K562 (cell line): ENCODE results near the gene CARD14. TPM values are rescaled to one million over a fixed set of nuclear protein-coding genes. Genes with fewer than 3 reads are reported as not detected.

Experiments
- ATAC-seq: fragments of 200-7000 bp; cut with Tn5 transposase; 3 replicates; pipeline ENCODE4 v1.9.1; 2020; ENCODE audit warnings: moderate library complexity
- BruUV-seq: library from RNA; stranded (reverse); fragments of 400-500 nt; replicated peaks from 2 replicates; lab custom pipeline; 2021; lab: Mats Ljungman, UMichigan
- CTCF ChIA-PET: fragments of 300-600 bp; formaldehyde crosslinking; extraction: SDS; loops from one replicate; lab custom pipeline; 2021; ENCODE audit warnings: low intra/inter-chr PET ratio; lab: Yijun Ruan, JAX
- POLR2A ChIA-PET: fragments of 300-600, 350-650 bp; sonication (Branson Sonifier 250); formaldehyde crosslinking; extraction: SDS; loops from one replicate; lab custom pipeline; 2021; ENCODE audit warnings: antibody characterized with exemption, inconsistent platforms; lab: Yijun Ruan, JAX
- DNase-seq, 4 experiments: peaks; one replicate each; pipeline versions ENCODE4 v3.0.0 to v3.0.0-alpha.2; 2011 to 2018; ENCODE audit warnings: low spot score in 3 of 4, mixed read lengths in 3 of 4; ENCODE audit errors: extremely low read depth in 1 of 4
- FAIRE-seq: peaks from 2 replicates; lab custom pipeline; 2011; peaks lifted over from hg19 to GRCh38; lab: Jason Lieb, UNC
- H2AFZ ChIP-seq: 2 replicates; pipeline ENCODE4 v1.6.0; 2011; ENCODE audit warnings: low read depth, low read length, control low read depth, inconsistent platforms
- H3K27ac ChIP-seq: fragments of 200-600 bp; 3 replicates; pipeline ENCODE4 v1.8.0; 2011; ENCODE audit warnings: low read depth, mild to moderate bottlenecking, control low read depth, inconsistent platforms, low read length, moderate library complexity, mixed read lengths; ENCODE audit errors: extremely low read depth
- H3K27me3 ChIP-seq, 2 experiments: fragments of 300-600 bp in 1 of 2; 2 replicates in 1 of 2; 3 replicates in 1 of 2; pipeline versions ENCODE4 v1.6.0 to v1.8.0; 2011; ENCODE audit warnings: inconsistent platforms in 2 of 2, low read length in 2 of 2, mild to moderate bottlenecking in 1 of 2, mixed read lengths in 1 of 2, moderate library complexity in 1 of 2; ENCODE audit not compliant: control insufficient read depth in 2 of 2, insufficient read depth in 2 of 2
- H3K36me3 ChIP-seq: fragments of 300-600 bp; 3 replicates; pipeline ENCODE4 v1.8.0; 2011; ENCODE audit warnings: mild to moderate bottlenecking, low read length, inconsistent platforms; ENCODE audit not compliant: control insufficient read depth, insufficient read depth
- H3K4me1 ChIP-seq, 2 experiments: fragments of 200-600 bp in 1 of 2; replicated peaks in 1 of 2; 2 replicates in 1 of 2; 3 replicates in 1 of 2; pipeline versions ENCODE4 v1.5.1 to v1.8.0; 2011; ENCODE audit warnings: inconsistent platforms in 2 of 2, low read length in 2 of 2, mild to moderate bottlenecking in 1 of 2, mixed read lengths in 1 of 2, moderate library complexity in 1 of 2; ENCODE audit not compliant: control insufficient read depth in 2 of 2, insufficient read depth in 2 of 2
- H3K4me2 ChIP-seq: 2 replicates; pipeline ENCODE4 v1.6.1; 2011; ENCODE audit warnings: low read length, control low read depth, inconsistent platforms, mixed read lengths; ENCODE audit not compliant: insufficient read depth
- H3K4me3 ChIP-seq: fragments of 200-600 bp; sonication (generic), shearing (Covaris generic); 2 replicates; pipeline ENCODE4 v1.5.1; 2016; ENCODE audit warnings: control low read depth, inconsistent platforms
- H3K79me2 ChIP-seq: fragments of 200-600 bp; 3 replicates; pipeline ENCODE4 v1.8.0; 2011; ENCODE audit warnings: low read length, inconsistent platforms; ENCODE audit not compliant: control insufficient read depth, insufficient read depth
- H3K9ac ChIP-seq, 2 experiments: 2 replicates each; pipeline versions ENCODE4 v1.6.0 to v1.6.1; 2011; ENCODE audit warnings: low read depth in 2 of 2, low read length in 2 of 2, control low read depth in 1 of 2, inconsistent platforms in 1 of 2, mild to moderate bottlenecking in 1 of 2, mixed read lengths in 1 of 2; ENCODE audit not compliant: insufficient read depth in 1 of 2
- H3K9me1 ChIP-seq: one replicate; pipeline ENCODE4 v1.6.0; 2011; ENCODE audit warnings: inconsistent platforms, mild to moderate bottlenecking, low read length, moderate library complexity; ENCODE audit not compliant: control insufficient read depth, insufficient read depth
- H3K9me3 ChIP-seq: replicated peaks from 2 replicates; pipeline ENCODE4 v1.5.1; 2011; ENCODE audit warnings: low read depth, low read length, inconsistent platforms; ENCODE audit not compliant: control insufficient read depth, insufficient read depth
- H4K20me1 ChIP-seq: replicated peaks from 2 replicates; pipeline ENCODE4 v1.6.1; 2011; ENCODE audit warnings: low read length, inconsistent platforms, mixed read lengths; ENCODE audit not compliant: control insufficient read depth, insufficient read depth
- CCAR2 ChIP-seq: fragments of 200-400 bp; formaldehyde crosslinking; IDR thresholded peaks from 2 replicates; pipeline ENCODE4 v1.6.1; 2017; ENCODE audit warnings: mild to moderate bottlenecking, low read depth, low read length
- JUN ChIP-seq, 2 experiments: sonication (generic) in 1 of 2; formaldehyde crosslinking in 1 of 2; IDR thresholded peaks; 2 replicates each; pipeline versions ENCODE4 v1.6.1 to v1.8.0; 2012 to 2022; ENCODE audit warnings: borderline replicate concordance in 2 of 2, mild to moderate bottlenecking in 2 of 2, improper control_type of control experiment in 1 of 2, low read depth in 1 of 2, low read length in 1 of 2, missing genetic modification reagents in 1 of 2
- RBM15 ChIP-seq: fragments of 200-400 bp; formaldehyde crosslinking; IDR thresholded peaks from 2 replicates; pipeline ENCODE4 v1.6.1; 2018; ENCODE audit warnings: mild to moderate bottlenecking, low read length, moderate library complexity; ENCODE audit not compliant: insufficient read depth
- RNF2 ChIP-seq: sonication (generic); IDR thresholded peaks from 2 replicates; pipeline ENCODE4 v1.6.1; 2016
- SRSF9 ChIP-seq: fragments of 200-400 bp; formaldehyde crosslinking; IDR thresholded peaks from 2 replicates; pipeline ENCODE4 v1.6.1; 2017; ENCODE audit warnings: low read depth, low read length, borderline replicate concordance
- TAF15 ChIP-seq: fragments of 200-400 bp; formaldehyde crosslinking; IDR thresholded peaks from 2 replicates; pipeline ENCODE4 v1.6.1; 2017; ENCODE audit warnings: mild to moderate bottlenecking, low read depth, low read length, moderate library complexity
- ZNF24 ChIP-seq: fragments of 450-650 bp; IDR thresholded peaks from 2 replicates; pipeline ENCODE4 v1.6.1; 2016
- WGBS: fragments of 100-300 bp; shearing (Covaris generic); methylation state at CpG from one replicate; pipeline ENCODE4 v1.1.6; 2016; ENCODE audit warnings: low coverage, mixed read lengths; ENCODE audit not compliant: insufficient coverage; ENCODE audit errors: missing lambda C conversion rate; 5-methylcytosine and 5-hydroxymethylcytosine counted together
- in situ Hi-C: fragments of 300-500 bp; cut with MboI; formaldehyde crosslinking; loops from 4 replicates; pipeline ENCODE4 v1.15.0; 2018; ENCODE audit warnings: inconsistent platforms, mixed read lengths
- intact Hi-C: fragments of 100-400 bp; cut with micrococcal nuclease; formaldehyde crosslinking; loops from 2 replicates; pipeline ENCODE4 v1.14.2; 2022
- polyA plus RNA-seq, 8 experiments: library from polyadenylated mRNA; depleted of rRNA in 4 of 8; stranded (reverse) in 5 of 8; unstranded in 3 of 8; fragments of >200 nt; fragmentation: Nextera tagmentation in 2 of 8; fragmentation: Illumina TruSeq in 1 of 8; extraction: Ambion mirVana in 2 of 8; extraction: Trizol in 1 of 8; gene quantifications; 2 replicates each; pipeline versions ENCODE4 v1.2.1 to v1.2.3, GENCODE V29; 2011 to 2014; ENCODE audit warnings: inconsistent platforms in 1 of 8, missing spikeins in 1 of 8
- total RNA-seq, 7 experiments: library from RNA; depleted of rRNA in 6 of 7; stranded (reverse); fragments of >200 nt in 6 of 7; fragmentation: Illumina TruSeq in 2 of 7; extraction: Trizol in 2 of 7; gene quantifications; 2 replicates each; pipeline versions ENCODE4 v1.2.1 to v1.2.3, GENCODE V29; 2011 to 2021; ENCODE audit warnings: low replicate concordance in 1 of 7
- TF ChIP-seq, protein P1 (sequence below): fragments of 450-650 bp; formaldehyde crosslinking; IDR thresholded peaks from 2 replicates; pipeline ENCODE4 v1.4.0; 2020; ENCODE audit warnings: mild to moderate bottlenecking, moderate library complexity

Gene CARD14
- total and polyA plus RNA-seq, 9 of the 15 experiments (the other 6 are each of a cell fraction or from before 2014, with no cell fraction given): not detected

- H3K27ac ChIP-seq: no peak overlapping the region
- H3K9ac ChIP-seq: no peak overlapping the region; a peak in 1 of 4 replicates
- no peaks in the 10 kb centered on the region for H3K79me2 ChIP-seq
- POLR2A ChIA-PET: interaction anchor here (0.7 kb wide), 1 partner anchor 153 kb away, joined by 3 read pairs; no protein-coding TSS in a partner anchor
- no peaks in the 10 kb centered on the region for H3K36me3 ChIP-seq
- H4K20me1 ChIP-seq: no peaks in the 10 kb centered on the region; the same call in 1 of the 2 replicates
- no peak overlapping the region for H2AFZ ChIP-seq
- TF ChIP-seq RNF2 (no peak), RBM15 (no peak), TAF15 (no peak), CCAR2 (no peak), ZNF24 (no peak), JUN (IDR thresholded peaks at IDR 0.05; ENCODE audit: borderline replicate concordance, low read depth, low read length) (no peak), JUN (CRISPR knock-in tag; IDR thresholded peaks at IDR 0.05; ENCODE audit: borderline replicate concordance) (no peak), SRSF9 (no peak)
- TF ChIP-seq, protein P1, sequence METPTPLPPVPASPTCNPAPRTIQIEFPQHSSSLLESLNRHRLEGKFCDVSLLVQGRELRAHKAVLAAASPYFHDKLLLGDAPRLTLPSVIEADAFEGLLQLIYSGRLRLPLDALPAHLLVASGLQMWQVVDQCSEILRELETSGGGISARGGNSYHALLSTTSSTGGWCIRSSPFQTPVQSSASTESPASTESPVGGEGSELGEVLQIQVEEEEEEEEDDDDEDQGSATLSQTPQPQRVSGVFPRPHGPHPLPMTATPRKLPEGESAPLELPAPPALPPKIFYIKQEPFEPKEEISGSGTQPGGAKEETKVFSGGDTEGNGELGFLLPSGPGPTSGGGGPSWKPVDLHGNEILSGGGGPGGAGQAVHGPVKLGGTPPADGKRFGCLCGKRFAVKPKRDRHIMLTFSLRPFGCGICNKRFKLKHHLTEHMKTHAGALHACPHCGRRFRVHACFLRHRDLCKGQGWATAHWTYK: no peak
- TF ChIP-seq, all 486 proteins: peak for 0
- CTCF ChIA-PET: no interaction called here
- H3K4me2 ChIP-seq: no peak overlapping the region
- no TSS peak for BruUV-seq
- H3K27me3 ChIP-seq: peaks cover 64 to 89% of the 10 kb centered on the region in 2 experiments
- H3K4me3 ChIP-seq: no peak overlapping the region
- intact Hi-C loops (loop anchor here (10.0 kb wide), 1 partner anchor 77 kb away; the partner anchor contains the start of gene GAA), in situ Hi-C loops (no loop called here)
- FAIRE-seq: no peak
- H3K9me1 ChIP-seq: no peaks in the 10 kb centered on the region
- no peaks in the 10 kb centered on the region for H3K9me3 ChIP-seq
- DNase-seq: no peak
- WGBS: 17% methylated on average over 16 of the region's 17 CpGs
- ATAC-seq: no peak
- peaks cover 0 to 22% of the 10 kb centered on the region in 2 experiments; a peak in 2 of 5 replicates for H3K4me1 ChIP-seq
Observed at GRCh38 chr17:80181431-80181830, 11.6 kb downstream of the CARD14 start.
